ENCODE data around the gene ZNF223.
A peak's percentile ranks its signal among the peaks of the same experiment; 100 is the strongest.

ZNF223 gene

GRCh38 chr19:44072543-44073401 is 20.9 kb downstream of the ZNF223 start:
- no peak for DNase-seq

- DNase-seq, result no peak
Measured at GRCh38 chr19:44076325-44076724, 24.5 kb downstream of the ZNF223 start.

GRCh38 chr19:44092108-44092507 is 40.3 kb downstream of the ZNF223 start:
- no peak for DNase-seq

- peak; percentile 88 for DNase-seq
Measured at GRCh38 chr19:44093931-44094765, 42.3 kb downstream of the ZNF223 start, which contains the start of gene ZNF224. Gene ZNF224 (plus strand): TSS chr19:44094361. CDS start chr19:44097874, 3,513 bp downstream.

GRCh38 chr19:44107751-44108150 is 55.9 kb downstream of the ZNF223 start:
- no peak for DNase-seq

- DNase-seq, result no peak
Measured at GRCh38 chr19:44109458-44109857, 57.6 kb downstream of the ZNF223 start.

- DNase-seq, result no peak
Measured at GRCh38 chr19:44111910-44112463, 60.2 kb downstream of the ZNF223 start.

GRCh38 chr19:44112802-44113137 is 60.9 kb downstream of the ZNF223 start:
- no peak for DNase-seq

GRCh38 chr19:44113138-44113783 is 61.4 kb downstream of the ZNF223 start, which contains the start of gene ZNF225:
Gene ZNF225 (plus strand): TSS chr19:44113399. CDS start chr19:44115828, 2,429 bp downstream.
- peak; percentile 98 for DNase-seq

- no peak for DNase-seq
Measured at GRCh38 chr19:44113784-44114390, 62.1 kb downstream of the ZNF223 start.
